GM12878 (cell line): ENCODE results near the gene CTIF. TPM values are rescaled to one million over a fixed set of nuclear protein-coding genes. Genes with fewer than 3 reads are reported as not detected.

Experiments used
- ATAC-seq: fragments of 200-7000 bp; cut with Tn5 transposase; 3 replicates; pipeline ENCODE4 v1.9.1; 2020; ENCODE audit warnings: mild to moderate bottlenecking, moderate library complexity
- BruUV-seq: library from RNA; stranded (reverse); fragments of 400-500 nt; replicated peaks from 2 replicates; lab custom pipeline; 2021; lab: Mats Ljungman, UMichigan
- CTCF ChIA-PET: fragments of 300-600 bp; sonication (Branson Sonifier 250); formaldehyde crosslinking; extraction: SDS; loops from one replicate; lab custom pipeline; 2021; ENCODE audit warnings: inconsistent platforms; lab: Yijun Ruan, JAX
- POLR2A ChIA-PET: fragments of 350-600 bp; formaldehyde crosslinking; extraction: SDS; loops from one replicate; lab custom pipeline; 2021; ENCODE audit warnings: inconsistent platforms; lab: Charles Lee
- RAD21 ChIA-PET: fragments of 300-600 bp; sonication (Branson Sonifier 250); formaldehyde crosslinking; loops from one replicate; lab custom pipeline; 2023; ENCODE audit warnings: antibody characterized with exemption; ENCODE audit not compliant: unreplicated experiment; lab: Charles Lee
- SMC1A ChIA-PET: fragments of 300-600 bp; sonication (Branson Sonifier 250); formaldehyde crosslinking; loops from one replicate; lab custom pipeline; 2023; ENCODE audit not compliant: unreplicated experiment, uncharacterized antibody; lab: Charles Lee
- DNase-seq: peaks from one replicate; pipeline ENCODE4 v3.0.0-alpha.2; 2011; ENCODE audit warnings: low read depth, low spot score
- FAIRE-seq: peaks from 3 replicates; lab custom pipeline; 2011; peaks lifted over from hg19 to GRCh38; lab: Jason Lieb, UNC
- H2AFZ ChIP-seq: 2 replicates; pipeline ENCODE4 v1.6.0; 2011; ENCODE audit warnings: low read depth, low read length, control low read depth; ENCODE audit not compliant: control insufficient read depth
- H3K27ac ChIP-seq: 2 replicates; pipeline ENCODE4 v1.5.1; 2011; ENCODE audit warnings: control low read depth; ENCODE audit not compliant: control insufficient read depth, insufficient read depth
- H3K27me3 ChIP-seq, 2 experiments: replicated peaks in 1 of 2; 2 replicates each; pipeline versions ENCODE4 v1.6.0 to v1.6.1; 2011; ENCODE audit warnings: low read length in 1 of 2; ENCODE audit not compliant: control insufficient read depth in 2 of 2, insufficient read depth in 2 of 2
- H3K36me3 ChIP-seq, 2 experiments: 2 replicates each; pipeline ENCODE4 v1.5.1; 2011; ENCODE audit warnings: low read length in 1 of 2; ENCODE audit not compliant: control insufficient read depth in 2 of 2, insufficient read depth in 2 of 2
- H3K4me1 ChIP-seq: 2 replicates; pipeline ENCODE4 v1.6.1; 2011; ENCODE audit warnings: mild to moderate bottlenecking, low read length, moderate library complexity, mixed read lengths; ENCODE audit not compliant: control insufficient read depth, insufficient read depth
- H3K4me2 ChIP-seq: 2 replicates; pipeline ENCODE4 v1.6.0; 2011; ENCODE audit warnings: control low read depth; ENCODE audit not compliant: control insufficient read depth, insufficient read depth
- H3K4me3 ChIP-seq: fragments of 200-600 bp; sonication (generic); 2 replicates; pipeline ENCODE4 v1.5.1; 2016
- H3K79me2 ChIP-seq: 2 replicates; pipeline ENCODE4 v1.6.0; 2011; ENCODE audit warnings: low read length; ENCODE audit not compliant: control insufficient read depth, insufficient read depth
- H3K9ac ChIP-seq: 2 replicates; pipeline ENCODE4 v1.8.0; 2011; ENCODE audit warnings: low read length, control low read depth, mixed read lengths; ENCODE audit not compliant: control insufficient read depth, insufficient read depth
- H3K9me3 ChIP-seq: replicated peaks from 3 replicates; pipeline ENCODE4 v1.5.1; 2011; ENCODE audit warnings: mild to moderate bottlenecking, low read length; ENCODE audit not compliant: control insufficient read depth, insufficient read depth
- H4K20me1 ChIP-seq: 2 replicates; pipeline ENCODE4 v1.6.0; 2011; ENCODE audit not compliant: control insufficient read depth, insufficient read depth
- BACH1 ChIP-seq: fragments of 450-650 bp; IDR thresholded peaks from 2 replicates; pipeline ENCODE4 v1.6.1; 2017; ENCODE audit warnings: mild to moderate bottlenecking, borderline replicate concordance
- BCLAF1 ChIP-seq: fragments of 450-650 bp; IDR thresholded peaks from 2 replicates; pipeline ENCODE4 v1.6.1; 2017; ENCODE audit warnings: antibody characterized with exemption, mild to moderate bottlenecking, moderate library complexity
- CBX5 ChIP-seq: sonication (generic); IDR thresholded peaks from 2 replicates; pipeline ENCODE4 v1.6.1; 2016; ENCODE audit warnings: low read depth, moderate library complexity, mild to moderate bottlenecking, inconsistent platforms
- ESRRA ChIP-seq: IDR thresholded peaks from 2 replicates; pipeline ENCODE4 v1.6.1; 2012; ENCODE audit warnings: mild to moderate bottlenecking, low read length, improper control_type of control experiment
- ETV6 ChIP-seq, 2 experiments: fragments of 450-650 bp in 1 of 2; IDR thresholded peaks in 1 of 2; conservative IDR thresholded peaks in 1 of 2; 2 replicates each; pipeline ENCODE4 v1.6.1; 2014; ENCODE audit warnings: antibody characterized with exemption in 1 of 2, borderline replicate concordance in 1 of 2, low read depth in 1 of 2, mild to moderate bottlenecking in 1 of 2, moderate library complexity in 1 of 2
- FOXM1 ChIP-seq: IDR thresholded peaks from 2 replicates; pipeline ENCODE4 v1.6.1; 2012; ENCODE audit warnings: low read depth, mild to moderate bottlenecking, inconsistent platforms, low read length, moderate library complexity
- SMC3 ChIP-seq: IDR thresholded peaks from 2 replicates; pipeline ENCODE4 v1.6.1; 2011; ENCODE audit warnings: low read length, improper control_type of control experiment, borderline replicate concordance
- TCF3 ChIP-seq: IDR thresholded peaks from 2 replicates; pipeline ENCODE4 v1.6.1; 2012; ENCODE audit warnings: low read depth, mild to moderate bottlenecking, low read length, borderline replicate concordance; ENCODE audit not compliant: insufficient read depth
- YY1 ChIP-seq: IDR thresholded peaks from 2 replicates; pipeline ENCODE4 v1.6.1; 2011; ENCODE audit warnings: low read depth, mild to moderate bottlenecking, low read length
- ZBED1 ChIP-seq: IDR thresholded peaks from 2 replicates; pipeline ENCODE4 v1.6.1; 2016; ENCODE audit warnings: borderline replicate concordance
- ZNF384 ChIP-seq: IDR thresholded peaks from 2 replicates; pipeline ENCODE4 v1.6.1; 2012; ENCODE audit warnings: low read depth, mild to moderate bottlenecking, low read length, improper control_type of control experiment, borderline replicate concordance
- WGBS: methylation state at CpG from one replicate; pipeline ENCODE4 v1.1.6; 2016; ENCODE audit warnings: low lambda C conversion rate; ENCODE audit not compliant: insufficient replicate concordance, insufficient coverage; ENCODE audit errors: missing lambda C conversion rate; 5-methylcytosine and 5-hydroxymethylcytosine counted together
- in situ Hi-C: fragments of 300-500 bp; cut with MboI; formaldehyde crosslinking; loops from 9 replicates; pipeline ENCODE4 v1.14.3; 2018; ENCODE audit warnings: mixed read lengths
- intact Hi-C: fragments of 100-400 bp; cut with micrococcal nuclease; formaldehyde crosslinking; loops from one replicate; pipeline ENCODE4 v1.14.2; 2022; ENCODE audit not compliant: unreplicated experiment
- polyA plus RNA-seq, 11 experiments: library from polyadenylated mRNA; depleted of rRNA in 4 of 11; unstranded in 6 of 11; stranded (reverse) in 5 of 11; fragments of >200 nt; fragmentation: Nextera tagmentation in 4 of 11; fragmentation: Illumina TruSeq in 1 of 11; extraction: Ambion mirVana in 4 of 11; extraction: Trizol in 1 of 11; gene quantifications; 1 replicate in 1 of 11; 2 replicates in 10 of 11; pipeline versions ENCODE4 v1.2.1 to v1.2.3, GENCODE V29; 2011 to 2016; ENCODE audit warnings: inconsistent platforms in 2 of 11, missing spikeins in 2 of 11, low read depth in 1 of 11
- total RNA-seq, 4 experiments: library from RNA; depleted of rRNA in 3 of 4; stranded (reverse); fragments of >200 nt in 3 of 4; fragmentation: Illumina TruSeq in 1 of 4; extraction: Trizol in 1 of 4; gene quantifications; 2 replicates each; pipeline versions ENCODE4 v1.2.1 to v1.2.3, GENCODE V29; 2013 to 2021
- TF ChIP-seq, protein P1 (sequence below): fragments of 450-650 bp; IDR thresholded peaks from 2 replicates; pipeline ENCODE4 v1.6.1; 2017; ENCODE audit warnings: borderline replicate concordance

Gene CTIF
- total and polyA plus RNA-seq, 10 of the 15 experiments (the other 5 are each of a cell fraction or from before 2014, with no cell fraction given) = 0.06 to 11.6 (median 2.5) TPM

- no TSS peak for BruUV-seq
- no peaks in the 10 kb centered on the region for H3K9me3 ChIP-seq
- ATAC-seq (no peak), DNase-seq (no peak)
- H3K79me2 ChIP-seq = no peaks in the 10 kb centered on the region
- intact Hi-C loops = no loop called here
- H3K36me3 ChIP-seq = no peaks in the 10 kb centered on the region
- ChIA-PET RAD21 (interaction anchor here (0.6 kb wide), 1 partner anchor 123 kb away, joined by 3 read pairs; no protein-coding TSS in a partner anchor), CTCF (no interaction called here)
- in situ Hi-C loops = loop anchor here (5.0 kb wide), 1 partner anchor 189 kb away; no protein-coding TSS in a partner anchor
- TF ChIP-seq CBX5 = no peak
- TF ChIP-seq, protein P1, sequence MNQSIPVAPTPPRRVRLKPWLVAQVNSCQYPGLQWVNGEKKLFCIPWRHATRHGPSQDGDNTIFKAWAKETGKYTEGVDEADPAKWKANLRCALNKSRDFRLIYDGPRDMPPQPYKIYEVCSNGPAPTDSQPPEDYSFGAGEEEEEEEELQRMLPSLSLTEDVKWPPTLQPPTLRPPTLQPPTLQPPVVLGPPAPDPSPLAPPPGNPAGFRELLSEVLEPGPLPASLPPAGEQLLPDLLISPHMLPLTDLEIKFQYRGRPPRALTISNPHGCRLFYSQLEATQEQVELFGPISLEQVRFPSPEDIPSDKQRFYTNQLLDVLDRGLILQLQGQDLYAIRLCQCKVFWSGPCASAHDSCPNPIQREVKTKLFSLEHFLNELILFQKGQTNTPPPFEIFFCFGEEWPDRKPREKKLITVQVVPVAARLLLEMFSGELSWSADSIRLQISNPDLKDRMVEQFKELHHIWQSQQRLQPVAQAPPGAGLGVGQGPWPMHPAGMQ = no peak
- no peak for TF ChIP-seq ETV6 (conservative IDR thresholded peaks at IDR 0.05 in 1 of 2, IDR thresholded peaks at IDR 0.05 in 1 of 2; ENCODE audit: borderline replicate concordance in 1 of 2, low read depth in 1 of 2)
- no peak for TF ChIP-seq ESRRA
- no peak for TF ChIP-seq BACH1
- no peak for TF ChIP-seq TCF3
- no peak for TF ChIP-seq FOXM1
- TF ChIP-seq ZNF384 = no peak
- TF ChIP-seq ZBED1 = no peak
- no peak for TF ChIP-seq SMC3
- no peak for TF ChIP-seq BCLAF1
- TF ChIP-seq YY1 = no peak
- TF ChIP-seq, all 136 proteins: peak for 0
- no peak overlapping the region for H3K4me3 ChIP-seq
- H3K27me3 ChIP-seq = no peaks in the 10 kb centered on the region; a peak in 1 of 4 replicates
- no peak overlapping the region for H3K4me2 ChIP-seq
- H3K27ac ChIP-seq = no peak overlapping the region
- ChIA-PET SMC1A (no interaction called here), POLR2A (no interaction called here)
- H4K20me1 ChIP-seq = no peaks in the 10 kb centered on the region
- H3K4me1 ChIP-seq = no peaks in the 10 kb centered on the region
- H3K9ac ChIP-seq = no peak overlapping the region
- no peak overlapping the region for H2AFZ ChIP-seq
- no peak for FAIRE-seq
- 41% methylated on average over 7 of the region's 7 CpGs for WGBS
These were observed 122.6 kb downstream of the CTIF start for GRCh38 chr18:48661421-48661820.
